ENCODE data around the gene RBSN. TPM values are rescaled to one million over a fixed set of nuclear protein-coding genes. Genes with fewer than 3 reads are reported as not detected.

Gene RBSN
- total RNA-seq, 1 donor from 2014 or later: 17.3 TPM

DNA sequence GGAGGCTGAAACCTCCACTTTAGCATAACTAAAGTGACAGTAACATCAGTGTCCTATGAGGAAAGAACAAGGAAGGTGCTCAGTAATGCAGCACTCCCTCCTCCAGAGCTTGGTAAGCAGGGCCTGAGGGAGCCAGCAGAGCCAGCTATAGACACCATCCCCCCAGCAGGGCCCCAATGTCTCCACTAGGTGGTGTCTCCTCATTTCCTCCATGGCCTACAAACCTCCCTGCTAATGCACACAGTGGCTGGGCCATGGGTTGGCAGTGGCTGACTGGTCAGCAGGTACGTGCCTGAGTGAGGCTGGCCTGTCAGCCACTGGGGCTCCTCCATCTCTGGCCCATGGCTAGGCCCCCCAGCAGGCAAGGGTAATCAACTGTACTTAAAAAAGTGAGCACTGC, 47.4 kb downstream of the RBSN start:
- no peaks in the 10 kb centered on the region for H3K27me3 ChIP-seq (ENCODE audit: low read depth)
- no peak overlapping the region for H3K4me3 ChIP-seq
- no peaks in the 10 kb centered on the region for H3K9me3 ChIP-seq (replicated peaks)
- H3K4me1 ChIP-seq: peaks cover 40% of the 10 kb centered on the region
- no peak for DNase-seq
- H3K36me3 ChIP-seq: peaks cover 79% of the 10 kb centered on the region
- TF ChIP-seq, protein P1, sequence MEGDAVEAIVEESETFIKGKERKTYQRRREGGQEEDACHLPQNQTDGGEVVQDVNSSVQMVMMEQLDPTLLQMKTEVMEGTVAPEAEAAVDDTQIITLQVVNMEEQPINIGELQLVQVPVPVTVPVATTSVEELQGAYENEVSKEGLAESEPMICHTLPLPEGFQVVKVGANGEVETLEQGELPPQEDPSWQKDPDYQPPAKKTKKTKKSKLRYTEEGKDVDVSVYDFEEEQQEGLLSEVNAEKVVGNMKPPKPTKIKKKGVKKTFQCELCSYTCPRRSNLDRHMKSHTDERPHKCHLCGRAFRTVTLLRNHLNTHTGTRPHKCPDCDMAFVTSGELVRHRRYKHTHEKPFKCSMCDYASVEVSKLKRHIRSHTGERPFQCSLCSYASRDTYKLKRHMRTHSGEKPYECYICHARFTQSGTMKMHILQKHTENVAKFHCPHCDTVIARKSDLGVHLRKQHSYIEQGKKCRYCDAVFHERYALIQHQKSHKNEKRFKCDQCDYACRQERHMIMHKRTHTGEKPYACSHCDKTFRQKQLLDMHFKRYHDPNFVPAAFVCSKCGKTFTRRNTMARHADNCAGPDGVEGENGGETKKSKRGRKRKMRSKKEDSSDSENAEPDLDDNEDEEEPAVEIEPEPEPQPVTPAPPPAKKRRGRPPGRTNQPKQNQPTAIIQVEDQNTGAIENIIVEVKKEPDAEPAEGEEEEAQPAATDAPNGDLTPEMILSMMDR (IDR thresholded peaks at IDR 0.05; ENCODE audit: borderline replicate concordance): peak; percentile 60
- H3K27ac ChIP-seq (replicated peaks): no peak overlapping the region
- intact Hi-C loops (cut with micrococcal nuclease): no loop called here

DNA sequence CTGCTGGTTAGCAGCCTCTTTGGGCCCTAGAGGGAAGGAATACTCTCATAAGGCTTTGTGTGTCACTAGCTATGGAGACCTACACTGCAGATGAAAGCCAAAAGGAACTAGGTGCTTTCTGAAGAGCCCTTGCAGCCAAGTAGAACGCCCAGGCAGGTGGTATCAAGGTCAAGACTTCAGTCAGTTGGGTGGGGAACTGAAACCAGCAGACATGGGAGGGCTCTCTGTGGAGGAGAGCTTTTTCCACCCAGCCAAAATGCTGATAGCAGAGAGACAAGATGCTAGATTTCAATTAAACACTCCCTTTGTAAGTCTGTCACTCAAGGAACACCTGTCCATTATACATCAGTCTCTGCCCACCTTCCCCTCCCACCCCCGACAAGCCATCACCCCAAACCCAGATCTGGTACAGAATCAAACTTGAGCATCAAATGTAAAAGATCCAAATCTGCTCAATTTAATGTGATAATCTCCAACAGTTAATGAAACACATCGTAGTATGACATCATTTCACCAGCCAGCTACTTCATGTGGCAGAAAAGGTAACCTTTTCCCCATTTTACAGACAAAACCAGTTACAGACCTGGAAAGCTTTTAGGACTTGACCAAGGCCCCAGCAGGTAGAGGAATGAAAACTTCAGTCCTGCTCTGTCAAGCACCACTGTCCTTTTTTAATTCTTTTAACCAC, 48.4 kb downstream of the RBSN start:
- no peak for DNase-seq
- intact Hi-C loops (cut with micrococcal nuclease): no loop called here
- H3K9me3 ChIP-seq (replicated peaks): no peaks in the 10 kb centered on the region
- H3K4me1 ChIP-seq: peaks cover 47% of the 10 kb centered on the region
- TF ChIP-seq, protein P1 (IDR thresholded peaks at IDR 0.05; ENCODE audit: borderline replicate concordance): no peak
- H3K36me3 ChIP-seq: peaks cover 85% of the 10 kb centered on the region
- H3K4me3 ChIP-seq: no peak overlapping the region
- no peaks in the 10 kb centered on the region for H3K27me3 ChIP-seq (ENCODE audit: low read depth)
- no peak overlapping the region for H3K27ac ChIP-seq (replicated peaks)

DNA sequence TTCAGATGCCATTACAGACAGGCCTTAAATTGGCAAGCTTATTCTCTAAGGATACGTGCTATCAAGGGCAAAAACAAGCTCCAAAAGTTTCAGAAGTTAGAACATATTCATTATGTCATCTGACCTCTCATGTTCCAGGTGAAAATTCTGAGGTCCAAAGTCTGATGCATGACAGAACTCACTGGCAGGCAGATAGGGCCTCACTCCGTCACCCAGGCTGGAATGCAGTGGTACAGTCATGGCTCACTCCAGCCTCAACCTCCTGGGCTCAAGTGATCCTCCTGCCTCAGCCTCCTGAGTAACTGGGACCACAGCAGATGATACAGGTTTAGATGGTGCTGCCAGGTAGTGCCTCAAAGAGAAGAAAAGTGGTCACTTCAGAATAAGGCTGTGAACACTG, 49.4 kb downstream of the RBSN start:
- Histone ChIP-seq H3K4me1 (peaks cover 52% of the 10 kb centered on the region), H3K4me3 (no peak overlapping the region), H3K36me3 (peaks cover 89% of the 10 kb centered on the region), H3K9me3 (replicated peaks) (no peaks in the 10 kb centered on the region), H3K27me3 (ENCODE audit: low read depth) (no peaks in the 10 kb centered on the region), H3K27ac (replicated peaks) (no peak overlapping the region)
- intact Hi-C loops (cut with micrococcal nuclease): no loop called here
- TF ChIP-seq, protein P1 (IDR thresholded peaks at IDR 0.05; ENCODE audit: borderline replicate concordance): no peak
- no peak for DNase-seq

DNA sequence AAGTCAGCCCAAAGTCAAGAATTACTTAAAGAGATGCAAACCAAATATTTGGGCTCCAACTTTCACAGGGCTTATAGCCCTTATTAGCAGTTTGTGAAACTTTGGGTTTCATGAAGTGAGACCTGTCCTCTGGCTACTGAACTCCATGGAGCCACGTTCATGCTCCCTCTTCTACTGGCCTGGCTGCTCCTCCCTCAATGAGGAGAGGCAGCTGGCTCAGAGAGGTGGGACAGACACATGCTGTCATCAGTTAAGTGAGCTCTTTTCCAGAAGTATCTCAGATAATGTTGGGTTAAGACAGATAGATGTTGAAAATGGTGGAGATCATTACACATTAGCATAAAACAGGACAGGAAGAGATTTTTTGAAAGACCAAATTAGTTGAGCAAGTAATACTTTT, 53.3 kb downstream of the RBSN start:
- peaks cover 56% of the 10 kb centered on the region for H3K4me1 ChIP-seq
- no peak overlapping the region for H3K27ac ChIP-seq (replicated peaks)
- no peak overlapping the region for H3K4me3 ChIP-seq
- TF ChIP-seq, protein P1 (IDR thresholded peaks at IDR 0.05; ENCODE audit: borderline replicate concordance): no peak
- intact Hi-C loops (cut with micrococcal nuclease): no loop called here
- no peak for DNase-seq
- H3K27me3 ChIP-seq (ENCODE audit: low read depth): no peaks in the 10 kb centered on the region
- no peaks in the 10 kb centered on the region for H3K9me3 ChIP-seq (replicated peaks)
- H3K36me3 ChIP-seq: peaks cover 100% of the 10 kb centered on the region

DNA sequence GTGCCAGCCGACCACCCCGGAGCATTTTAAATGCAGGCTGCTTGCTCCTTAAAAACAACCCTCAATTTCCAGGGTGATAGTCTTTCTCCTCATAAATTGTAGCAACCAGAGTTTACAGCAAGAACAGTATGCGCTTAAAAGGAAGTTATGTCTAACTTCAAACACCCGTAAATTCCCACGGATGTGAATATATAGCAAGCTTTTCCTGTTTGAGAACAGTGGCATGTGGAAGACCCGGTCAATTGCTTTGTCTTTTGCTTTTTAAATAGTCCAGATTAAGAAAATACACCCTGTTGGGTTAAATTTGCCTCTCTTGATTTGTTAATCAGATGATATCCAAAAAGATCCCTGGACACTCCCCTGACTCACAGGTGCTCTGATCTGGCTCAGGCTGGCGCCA, 54.6 kb downstream of the RBSN start:
- H3K9me3 ChIP-seq (replicated peaks): no peaks in the 10 kb centered on the region
- no peak overlapping the region for H3K27ac ChIP-seq (replicated peaks)
- peaks cover 100% of the 10 kb centered on the region for H3K36me3 ChIP-seq
- no peak for DNase-seq
- H3K4me1 ChIP-seq: peaks cover 70% of the 10 kb centered on the region
- no peaks in the 10 kb centered on the region for H3K27me3 ChIP-seq (ENCODE audit: low read depth)
- intact Hi-C loops (cut with micrococcal nuclease): no loop called here
- TF ChIP-seq, protein P1 (IDR thresholded peaks at IDR 0.05; ENCODE audit: borderline replicate concordance): no peak
- no peak overlapping the region for H3K4me3 ChIP-seq

All from left ventricle myocardium inferior (tissue), 1 donor.